ENCODE results near the gene TNFAIP8. TPM values are rescaled to one million over a fixed set of nuclear protein-coding genes. Genes with fewer than 3 reads are reported as not detected.
"Not testable (repeated sequence)": the region's sequence is repeated elsewhere in the genome, so short reads cannot be mapped to it uniquely, and the experiment has no call there.

The TNFAIP8 gene
- total RNA-seq, 1 donor from 2014 or later: 22.3 TPM

DNA sequence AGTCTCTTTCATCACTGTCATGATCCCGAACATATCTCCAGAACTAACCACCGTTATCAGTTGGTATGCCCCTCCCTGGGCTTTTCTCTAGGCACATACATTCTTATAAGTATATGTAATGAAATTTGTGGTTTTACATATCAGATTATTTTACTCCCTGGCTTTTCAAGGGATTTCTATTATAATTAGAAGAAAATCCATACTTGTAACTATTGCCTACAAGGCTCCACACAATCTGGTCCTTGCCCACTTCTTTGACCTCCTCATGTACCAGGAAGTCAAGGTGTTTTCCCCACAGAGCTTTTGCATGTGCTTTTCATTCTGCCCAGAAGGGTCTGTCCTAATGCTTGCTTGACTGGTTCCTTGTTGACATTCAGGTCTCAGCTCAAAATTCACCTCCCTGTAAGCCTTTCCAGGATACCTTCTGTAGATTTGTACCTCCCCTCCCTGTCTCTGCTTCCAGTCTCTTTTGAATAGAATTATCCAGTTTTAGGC is 62.8 kb downstream of the TNFAIP8 start:
- no peak for DNase-seq (ENCODE audit: low read depth, low spot score)

GRCh38 chr5:119420169-119420568 is 64.3 kb downstream of the TNFAIP8 start:
- no peak for DNase-seq (ENCODE audit: low read depth, low spot score)

DNA sequence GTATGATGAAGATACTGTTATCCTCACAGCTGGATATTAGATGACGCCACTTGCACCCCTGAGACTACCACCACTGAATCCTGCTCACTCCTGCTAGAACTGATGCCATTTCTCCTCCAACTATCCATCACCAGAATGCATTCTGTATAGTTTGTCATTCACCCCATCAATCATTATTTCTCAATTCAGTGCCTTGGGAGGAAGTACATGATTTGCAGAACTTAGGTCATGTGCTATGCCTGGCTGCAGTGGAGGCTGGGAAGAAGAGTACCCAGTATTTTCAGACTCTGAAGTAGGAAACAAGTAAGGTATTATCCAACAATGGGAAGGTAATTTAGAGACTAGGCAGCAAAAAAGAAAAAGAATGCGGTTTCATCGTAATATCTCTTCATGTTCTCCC is 70.2 kb downstream of the TNFAIP8 start:
- DNase-seq (ENCODE audit: low read depth, low spot score): no peak

- no peak for DNase-seq (ENCODE audit: low read depth, low spot score)
Observed at GRCh38 chr5:119427060-119427459, 71.2 kb downstream of the TNFAIP8 start.

DNA sequence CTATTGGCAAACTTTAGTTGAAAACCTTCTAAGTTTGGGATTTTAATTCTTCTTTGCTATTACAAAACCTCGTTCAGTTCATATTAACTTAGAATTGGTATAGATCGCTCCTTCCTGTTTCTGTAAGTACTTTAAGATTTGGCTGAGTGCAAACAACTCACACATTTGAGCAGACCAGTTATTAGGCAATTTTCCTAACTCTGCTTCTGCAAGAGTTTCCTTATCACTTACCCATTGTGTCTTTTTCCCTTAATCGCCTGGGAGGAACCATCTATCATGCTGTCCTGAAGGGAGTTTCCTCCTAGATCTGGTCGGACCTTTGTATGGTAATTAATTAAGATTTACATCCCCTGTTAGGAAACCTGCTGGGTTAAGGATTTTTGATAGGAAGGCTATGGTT is 71.8 kb downstream of the TNFAIP8 start:
- not testable (repeated sequence) for DNase-seq (ENCODE audit: low read depth, low spot score)

DNA sequence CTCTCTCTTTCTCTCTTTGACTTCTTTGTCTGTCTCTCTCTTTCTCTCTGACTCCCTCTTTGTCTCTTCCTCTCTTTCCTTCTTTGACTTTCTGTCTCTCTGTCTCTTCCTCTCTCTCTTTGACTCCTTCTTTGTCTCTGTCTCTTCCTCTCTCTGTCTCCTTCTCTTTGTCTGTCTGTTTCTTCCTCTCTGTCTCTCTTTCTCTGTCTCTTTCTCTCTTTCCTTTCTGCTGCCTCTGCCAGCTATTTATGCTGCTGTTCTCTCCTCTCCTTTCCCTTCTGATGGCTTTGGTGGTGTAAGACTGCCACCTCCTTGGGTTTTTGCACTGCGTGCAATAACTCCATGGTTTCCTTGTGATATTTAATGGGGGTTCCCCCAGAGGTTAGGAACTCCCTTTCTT is 72.3 kb downstream of the TNFAIP8 start:
- not testable (repeated sequence) for DNase-seq (ENCODE audit: low read depth, low spot score)

DNA sequence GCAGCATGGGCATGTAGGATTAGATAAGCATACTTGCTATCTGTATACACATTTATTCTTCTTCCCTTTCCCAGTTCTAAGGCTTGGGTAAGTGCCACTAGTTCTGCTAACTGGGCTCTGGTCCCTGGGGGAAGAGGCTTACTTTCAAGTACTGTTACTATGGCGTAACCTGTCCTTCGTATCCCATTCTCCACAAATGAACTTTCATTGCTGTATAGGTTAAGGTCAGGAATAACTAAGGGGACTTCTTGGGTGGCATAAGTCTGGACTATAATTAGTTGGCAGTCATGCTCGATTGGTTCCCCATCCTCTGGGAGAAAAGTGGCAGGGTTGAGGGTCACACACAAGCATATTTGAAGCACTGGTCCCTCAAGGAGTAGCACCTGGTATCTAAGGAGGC is 72.8 kb downstream of the TNFAIP8 start:
- DNase-seq (ENCODE audit: low read depth, low spot score): not testable (repeated sequence)

- DNase-seq (ENCODE audit: low read depth, low spot score): not testable (repeated sequence)
Observed at GRCh38 chr5:119432674-119433237, 76.9 kb downstream of the TNFAIP8 start.

GRCh38 chr5:119435436-119436132 is 79.8 kb downstream of the TNFAIP8 start:
- DNase-seq (ENCODE audit: low read depth, low spot score): no peak

GRCh38 chr5:119437785-119438586 is 82.2 kb downstream of the TNFAIP8 start:
- DNase-seq (ENCODE audit: low read depth, low spot score): not testable (repeated sequence)

DNA sequence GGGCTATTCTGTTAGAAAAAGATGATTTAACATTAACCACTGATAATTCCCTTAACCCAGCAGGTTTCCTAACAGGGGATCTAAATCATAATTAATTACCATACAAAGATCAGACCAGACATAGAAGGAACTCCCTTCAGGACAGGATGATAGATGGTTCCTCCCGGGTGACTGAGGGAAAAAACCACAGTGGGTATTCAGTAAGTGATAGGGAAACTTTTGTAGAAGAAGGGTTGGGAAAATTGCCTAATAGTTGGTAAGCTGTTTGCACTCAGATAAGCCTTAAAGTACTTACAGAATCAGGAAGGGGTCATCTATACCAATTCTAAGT is 82.7 kb downstream of the TNFAIP8 start:
- not testable (repeated sequence) for DNase-seq (ENCODE audit: low read depth, low spot score)

DNA sequence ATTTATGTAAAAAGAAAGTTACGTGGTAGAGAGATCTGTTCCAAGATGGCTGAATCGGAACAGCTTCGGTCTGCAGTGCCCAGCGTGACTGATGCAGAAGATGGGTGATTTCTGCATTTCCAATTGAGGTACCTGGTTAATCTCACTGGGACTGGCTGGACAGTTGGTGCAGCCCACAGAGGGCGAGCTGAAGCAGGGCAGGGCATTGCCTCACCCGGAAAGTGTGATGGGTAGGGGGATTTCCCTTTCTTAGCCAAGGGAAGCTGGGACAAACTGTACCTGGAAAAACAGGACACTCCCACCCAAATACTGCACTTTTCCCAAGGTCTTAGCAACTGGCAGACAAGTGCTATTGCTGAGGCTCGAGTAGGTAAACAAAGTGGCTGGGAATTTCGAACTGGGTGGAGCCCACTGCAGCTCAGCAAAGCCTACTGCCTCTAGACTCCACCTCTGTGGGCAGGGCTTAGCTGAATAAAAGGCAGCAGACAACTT is 83.4 kb downstream of the TNFAIP8 start:
- no peak for DNase-seq (ENCODE audit: low read depth, low spot score)

- DNase-seq (ENCODE audit: low read depth, low spot score): not testable (repeated sequence)
Observed at GRCh38 chr5:119439632-119440031, 83.8 kb downstream of the TNFAIP8 start.

GRCh38 chr5:119444643-119445042 is 88.8 kb downstream of the TNFAIP8 start:
- DNase-seq (ENCODE audit: low read depth, low spot score): not testable (repeated sequence)

- DNase-seq (ENCODE audit: low read depth, low spot score): no peak
Observed at GRCh38 chr5:119445544-119445943, 89.7 kb downstream of the TNFAIP8 start.

Other genes with a start within 250 kb of the TNFAIP8 start
- 133 and 151 TPM in 2 replicates for gene HSD17B4, start 96.5 kb downstream of the TNFAIP8 start, total RNA-seq